ENCODE data around the gene NSRP1.
"Not testable (repeated sequence)": the region's sequence is repeated elsewhere in the genome, so short reads cannot be mapped to it uniquely, and the experiment has no call there.

Gene NSRP1

GRCh38 chr17:30074730-30075129 is 41.9 kb upstream of the NSRP1 start:
- no peaks in the 10 kb centered on the region for H3K9me3 ChIP-seq (ENCODE audit: control insufficient read depth, insufficient read depth, low read length)
- H3K79me2 ChIP-seq (ENCODE audit: control insufficient read depth, low read length): no peaks in the 10 kb centered on the region
- H3K27ac ChIP-seq (ENCODE audit: low read depth, low read length): no peak overlapping the region
- no peak overlapping the region for H3K4me3 ChIP-seq (ENCODE audit: low read length)
- H3K4me1 ChIP-seq (ENCODE audit: control insufficient read depth, low read length): no peaks in the 10 kb centered on the region
- H3K4me2 ChIP-seq (ENCODE audit: low read length): no peak overlapping the region
- H3K36me3 ChIP-seq (ENCODE audit: control insufficient read depth, low read length): no peaks in the 10 kb centered on the region
- H4K20me1 ChIP-seq (ENCODE audit: control insufficient read depth, insufficient read depth, low read depth, low read length): no peaks in the 10 kb centered on the region
- TF ChIP-seq CTCF (IDR thresholded peaks at IDR 0.05; ENCODE audit: low read depth, low read length, poor library complexity, severe bottlenecking): no peak
- TF ChIP-seq EZH2phosphoT487 (IDR thresholded peaks at IDR 0.05; ENCODE audit: borderline replicate concordance, low read length): no peak
- H3K9me2 ChIP-seq (replicated peaks; ENCODE audit: control insufficient read depth, low read length): no peaks in the 10 kb centered on the region
- H3K27me3 ChIP-seq (ENCODE audit: control insufficient read depth, low read length): peaks cover 10% of the 10 kb centered on the region
- no peaks in the 10 kb centered on the region for H3F3A ChIP-seq (ENCODE audit: control insufficient read depth, insufficient read depth)

DNA sequence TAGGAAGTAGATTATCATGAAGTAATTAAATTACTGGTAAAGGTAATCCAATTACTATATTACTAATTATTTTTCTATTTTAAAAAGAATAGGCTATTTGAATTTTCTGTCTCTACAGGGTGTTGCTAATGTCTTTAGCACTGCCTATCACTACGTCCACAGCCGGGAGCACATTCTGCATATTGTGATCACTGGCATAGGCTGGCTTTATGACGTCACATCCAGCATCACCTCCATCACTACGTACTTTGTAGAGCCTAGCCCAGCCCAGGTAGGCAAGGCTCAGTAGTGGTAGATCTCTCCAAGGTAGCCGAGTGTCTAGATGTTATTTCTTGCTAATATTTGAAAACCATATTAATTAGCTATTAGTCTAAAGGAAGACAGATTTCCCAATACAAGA is 33.8 kb upstream of the NSRP1 start:
- Histone ChIP-seq H3K79me2 (ENCODE audit: control insufficient read depth, low read length) (no peaks in the 10 kb centered on the region), H3K4me2 (ENCODE audit: low read length) (no peak overlapping the region), H3K4me1 (ENCODE audit: control insufficient read depth, low read length) (no peaks in the 10 kb centered on the region), H3K9me3 (ENCODE audit: control insufficient read depth, insufficient read depth, low read length) (no peaks in the 10 kb centered on the region), H3K9me2 (replicated peaks; ENCODE audit: control insufficient read depth, low read length) (no peaks in the 10 kb centered on the region), H3K4me3 (ENCODE audit: low read length) (no peak overlapping the region), H3K27ac (ENCODE audit: low read depth, low read length) (no peak overlapping the region), H3F3A (ENCODE audit: control insufficient read depth, insufficient read depth) (no peaks in the 10 kb centered on the region), H3K36me3 (ENCODE audit: control insufficient read depth, low read length) (no peaks in the 10 kb centered on the region), H4K20me1 (ENCODE audit: control insufficient read depth, insufficient read depth, low read depth, low read length) (no peaks in the 10 kb centered on the region), H3K27me3 (ENCODE audit: control insufficient read depth, low read length) (peaks cover 27% of the 10 kb centered on the region)
- TF ChIP-seq CTCF (IDR thresholded peaks at IDR 0.05; ENCODE audit: low read depth, low read length, poor library complexity, severe bottlenecking): no peak
- TF ChIP-seq EZH2phosphoT487 (IDR thresholded peaks at IDR 0.05; ENCODE audit: borderline replicate concordance, low read length): no peak

DNA sequence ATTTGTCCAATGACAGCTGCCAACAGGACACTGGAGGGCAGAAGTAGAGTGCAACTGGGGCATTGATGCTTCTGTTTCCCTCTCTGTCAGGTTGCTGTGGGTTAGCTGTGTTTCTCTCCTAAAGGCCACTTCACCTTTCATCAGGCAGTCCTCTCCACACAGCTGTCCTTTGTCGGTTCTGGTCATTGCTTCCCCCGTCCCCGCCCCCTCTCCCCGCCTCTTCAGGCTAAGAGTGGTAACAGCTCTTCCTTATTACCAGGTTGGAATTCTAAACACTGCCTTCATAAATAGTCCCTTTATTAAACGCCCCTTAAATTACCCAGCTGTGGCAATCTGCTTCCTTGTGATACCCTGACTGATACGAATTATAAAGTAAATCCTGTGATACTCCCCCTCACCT is 31.8 kb upstream of the NSRP1 start:
- no peaks in the 10 kb centered on the region for H3K9me3 ChIP-seq (ENCODE audit: control insufficient read depth, insufficient read depth, low read length)
- H3K27me3 ChIP-seq (ENCODE audit: control insufficient read depth, low read length): peaks cover 20% of the 10 kb centered on the region
- H3K9me2 ChIP-seq (replicated peaks; ENCODE audit: control insufficient read depth, low read length): no peaks in the 10 kb centered on the region
- no peak overlapping the region for H3K4me3 ChIP-seq (ENCODE audit: low read length)
- no peaks in the 10 kb centered on the region for H4K20me1 ChIP-seq (ENCODE audit: control insufficient read depth, insufficient read depth, low read depth, low read length)
- H3K4me2 ChIP-seq (ENCODE audit: low read length): no peak overlapping the region
- H3K79me2 ChIP-seq (ENCODE audit: control insufficient read depth, low read length): no peaks in the 10 kb centered on the region
- no peaks in the 10 kb centered on the region for H3K36me3 ChIP-seq (ENCODE audit: control insufficient read depth, low read length)
- H3K4me1 ChIP-seq (ENCODE audit: control insufficient read depth, low read length): no peaks in the 10 kb centered on the region
- no peaks in the 10 kb centered on the region for H3F3A ChIP-seq (ENCODE audit: control insufficient read depth, insufficient read depth)
- TF ChIP-seq EZH2phosphoT487 (IDR thresholded peaks at IDR 0.05; ENCODE audit: borderline replicate concordance, low read length): no peak
- no peak for TF ChIP-seq CTCF (IDR thresholded peaks at IDR 0.05; ENCODE audit: low read depth, low read length, poor library complexity, severe bottlenecking)
- H3K27ac ChIP-seq (ENCODE audit: low read depth, low read length): no peak overlapping the region

DNA sequence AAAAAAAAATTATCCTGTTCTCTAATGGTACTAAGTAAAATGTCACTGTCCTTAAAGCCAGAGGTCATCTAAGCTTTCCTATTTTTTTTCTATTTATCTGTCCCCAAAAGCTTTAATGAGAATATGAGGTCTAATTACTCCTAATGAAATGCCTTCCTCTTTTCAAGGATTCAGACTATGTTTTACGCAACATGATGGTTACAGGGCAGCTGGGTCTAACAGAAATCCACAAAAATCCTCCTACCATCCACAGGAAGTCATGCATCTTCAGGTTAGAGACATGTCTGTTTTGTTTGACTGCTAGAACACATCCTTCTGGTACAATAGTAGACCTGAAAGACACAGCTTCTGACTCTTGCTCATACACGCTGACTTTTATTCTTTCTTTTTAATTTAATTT is 29.7 kb upstream of the NSRP1 start:
- Histone ChIP-seq H3K4me3 (ENCODE audit: low read length) (no peak overlapping the region), H3K79me2 (ENCODE audit: control insufficient read depth, low read length) (no peaks in the 10 kb centered on the region), H3K27me3 (ENCODE audit: control insufficient read depth, low read length) (peaks cover 24% of the 10 kb centered on the region), H4K20me1 (ENCODE audit: control insufficient read depth, insufficient read depth, low read depth, low read length) (no peaks in the 10 kb centered on the region), H3K9me2 (replicated peaks; ENCODE audit: control insufficient read depth, low read length) (no peaks in the 10 kb centered on the region), H3K4me1 (ENCODE audit: control insufficient read depth, low read length) (no peaks in the 10 kb centered on the region), H3F3A (ENCODE audit: control insufficient read depth, insufficient read depth) (no peaks in the 10 kb centered on the region), H3K4me2 (ENCODE audit: low read length) (no peak overlapping the region), H3K36me3 (ENCODE audit: control insufficient read depth, low read length) (no peaks in the 10 kb centered on the region), H3K27ac (ENCODE audit: low read depth, low read length) (no peak overlapping the region), H3K9me3 (ENCODE audit: control insufficient read depth, insufficient read depth, low read length) (no peaks in the 10 kb centered on the region)
- TF ChIP-seq CTCF (IDR thresholded peaks at IDR 0.05; ENCODE audit: low read depth, low read length, poor library complexity, severe bottlenecking) (no peak), EZH2phosphoT487 (IDR thresholded peaks at IDR 0.05; ENCODE audit: borderline replicate concordance, low read length) (no peak)

DNA sequence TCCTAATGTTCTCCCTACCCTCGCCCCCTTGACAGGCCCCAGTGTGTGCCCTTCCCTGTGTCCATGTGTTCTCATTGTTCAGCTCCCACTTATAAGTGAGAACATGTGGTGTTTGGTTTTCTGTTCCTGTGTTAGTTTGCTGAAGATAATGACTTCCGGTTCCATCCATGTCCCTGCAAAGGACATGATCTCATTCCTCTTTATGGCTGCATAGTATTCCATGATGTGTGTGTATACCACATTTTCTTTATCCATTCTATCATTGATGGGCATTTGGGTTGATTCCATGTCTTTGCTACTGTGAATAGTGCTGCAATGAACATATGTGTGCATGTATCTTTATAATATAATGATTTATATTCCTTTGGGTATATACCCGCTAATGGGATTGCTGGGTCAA is 29.2 kb upstream of the NSRP1 start:
- not testable (repeated sequence) for H3K4me2 ChIP-seq (ENCODE audit: low read length); H3K36me3 ChIP-seq (ENCODE audit: control insufficient read depth, low read length); H3K79me2 ChIP-seq (ENCODE audit: control insufficient read depth, low read length); H3K9me2 ChIP-seq (replicated peaks; ENCODE audit: control insufficient read depth, low read length); H3F3A ChIP-seq (ENCODE audit: control insufficient read depth, insufficient read depth); H3K4me1 ChIP-seq (ENCODE audit: control insufficient read depth, low read length); H3K4me3 ChIP-seq (ENCODE audit: low read length); H3K27ac ChIP-seq (ENCODE audit: low read depth, low read length); H4K20me1 ChIP-seq (ENCODE audit: control insufficient read depth, insufficient read depth, low read depth, low read length); H3K9me3 ChIP-seq (ENCODE audit: control insufficient read depth, insufficient read depth, low read length)
- peaks cover 24% of the 10 kb centered on the region for H3K27me3 ChIP-seq (ENCODE audit: control insufficient read depth, low read length)

Measured in DOHH2 (cell line).